Psoas muscle (tissue), 8 donors: ENCODE measurements around the gene CORIN. TPM values are rescaled to one million over a fixed set of nuclear protein-coding genes. Genes with fewer than 3 reads are reported as not detected.

ENCODE experiments used
- ATAC-seq, 4 donors: fragments of 200-7000 bp; cut with Tn5 transposase; one replicate each; pipeline ENCODE4 v1.9.1; 2020; ENCODE audit warnings: moderate library complexity in 3 of 4, mild to moderate bottlenecking in 2 of 4
- DNase-seq, 2 donors: peaks; one replicate each; pipeline ENCODE4 v3.0.0-alpha.2; 2020
- H3K27ac ChIP-seq: fragments of 200-600 bp; one replicate; pipeline ENCODE4 v1.8.0; 2022
- H3K27me3 ChIP-seq, 3 donors: fragments of 200-600 bp in 1 of 3; one replicate each; pipeline versions ENCODE4 v1.6.1 to v1.8.0; 2013 to 2022; ENCODE audit warnings: low read length in 2 of 3, mild to moderate bottlenecking in 2 of 3, moderate library complexity in 1 of 3; ENCODE audit not compliant: insufficient read depth in 3 of 3
- H3K36me3 ChIP-seq, 2 donors: fragments of 200-600 bp in 1 of 2; one replicate each; pipeline versions ENCODE4 v1.6.1 to v1.8.0; 2013 to 2022; ENCODE audit warnings: low read depth in 1 of 2, mild to moderate bottlenecking in 1 of 2, moderate library complexity in 1 of 2; ENCODE audit not compliant: insufficient read depth in 1 of 2
- H3K4me1 ChIP-seq: fragments of 200-600 bp; one replicate; pipeline ENCODE4 v1.8.0; 2022
- H3K4me3 ChIP-seq: fragments of 200-600 bp; one replicate; pipeline ENCODE4 v1.8.0; 2022; ENCODE audit warnings: mild to moderate bottlenecking
- H3K9me3 ChIP-seq: fragments of 200-600 bp; one replicate; pipeline ENCODE4 v1.8.0; 2022
- CTCF ChIP-seq: fragments of 200-600 bp; IDR thresholded peaks from one replicate; pipeline ENCODE4 v1.8.0; 2022; ENCODE audit warnings: antibody characterized with exemption
- WGBS, 3 donors: extraction: QIAGEN DNeasy Blood & Tissue Kit; methylation state at CpG; one replicate each; pipeline versions ENCODE4 v1.1.6 to v1.1.7; 2013; 5-methylcytosine and 5-hydroxymethylcytosine counted together
- intact Hi-C, 2 donors: fragments of 100-400 bp; cut with DNase I; formaldehyde crosslinking; loops; one replicate each; pipeline versions ENCODE4 v1.11.0 to v1.14.2; 2022
- polyA plus RNA-seq, 3 donors: library from polyadenylated mRNA; stranded (reverse); fragments of 200-250 nt; gene quantifications; one replicate each; pipeline ENCODE4 v1.2.3, GENCODE V29; 2013
- total RNA-seq, 4 donors: library from RNA; stranded (reverse); fragmentation: NEBNext Ultra II Directional in 2 of 4; extraction: Animal tissue kit (Norgen Biotek cat#: 25700) in 2 of 4; gene quantifications; one replicate each; pipeline versions ENCODE4 v1.2.1 to v1.2.4, GENCODE V29; 2021 to 2023
- donor health status: healthy with polysubstance abuse.
- donor health status: DM: no; HTN: no; CAD: no; lungs with moderate emphysema.
- donor health status: Bipolar disorder and iron deficiency.
- donor health status: healthy.
- donor health status: DM: yes; HTN: yes; CAD: no.
- donor health status: DM: no; HTN: no; CAD: no.
- donor health status: DM: no; HTN: no; CAD: no.
- donor health status: DM: yes; HTN: yes; CAD: no.

Gene CORIN
- total and polyA plus RNA-seq, 7 donors, result 0.03 to 1.3 (median 0.16) TPM; not detected in 1

GRCh38 chr4:47736146-47736545 is 101.7 kb downstream of the CORIN start:
- Histone ChIP-seq H3K27me3 (peaks cover 0 to 2% (median 0%) of the 10 kb centered on the region in 3 donors), H3K4me3 (no peak overlapping the region), H3K27ac (no peak overlapping the region), H3K4me1 (no peaks in the 10 kb centered on the region), H3K36me3 (no peaks in the 10 kb centered on the region), H3K9me3 (peaks cover 5% of the 10 kb centered on the region)
- 38 to 42% (median 41%) methylated on average over 1 of the region's 1 CpG for WGBS, 3 donors
- ATAC-seq (no peak), DNase-seq (no peak)
- intact Hi-C loops, result no loop called here
- TF ChIP-seq CTCF, result no peak

GRCh38 chr4:47733302-47734175 is 104.3 kb downstream of the CORIN start:
- H3K4me1 ChIP-seq, result no peaks in the 10 kb centered on the region
- no peaks in the 10 kb centered on the region for H3K9me3 ChIP-seq
- no peak overlapping the region for H3K27ac ChIP-seq
- ATAC-seq (no peak), DNase-seq (no peak)
- H3K27me3 ChIP-seq, result peaks cover 0 to 6% (median 0%) of the 10 kb centered on the region in 3 donors
- H3K4me3 ChIP-seq, result no peak overlapping the region
- 26 to 37% (median 30%) methylated on average over 9 of the region's 9 CpGs for WGBS, 3 donors
- intact Hi-C loops, result no loop called here
- no peak for TF ChIP-seq CTCF
- no peaks in the 10 kb centered on the region for H3K36me3 ChIP-seq

GRCh38 chr4:47731182-47731581 is 106.7 kb downstream of the CORIN start:
- H3K4me1 ChIP-seq, result no peaks in the 10 kb centered on the region
- peaks cover 0 to 6% (median 0%) of the 10 kb centered on the region in 3 donors for H3K27me3 ChIP-seq
- no peak for ATAC-seq
- H3K9me3 ChIP-seq, result no peaks in the 10 kb centered on the region
- H3K4me3 ChIP-seq, result no peak overlapping the region
- TF ChIP-seq CTCF, result no peak
- DNase-seq, result no peak
- intact Hi-C loops, result no loop called here
- 76 to 85% (median 79%) methylated on average over 3 of the region's 3 CpGs for WGBS, 3 donors
- no peak overlapping the region for H3K27ac ChIP-seq
- no peaks in the 10 kb centered on the region for H3K36me3 ChIP-seq

- Histone ChIP-seq H3K4me1 (no peaks in the 10 kb centered on the region), H3K36me3 (no peaks in the 10 kb centered on the region), H3K9me3 (no peaks in the 10 kb centered on the region), H3K27ac (no peak overlapping the region), H3K4me3 (no peak overlapping the region), H3K27me3 (peaks cover 0 to 6% (median 0%) of the 10 kb centered on the region in 3 donors)
- intact Hi-C loops, result no loop called here
- no peak for DNase-seq
- WGBS, 3 donors, result 76 to 78% (median 77%) methylated on average over 6 of the region's 6 CpGs
- no peak for ATAC-seq
- TF ChIP-seq CTCF, result no peak
Measured at GRCh38 chr4:47729131-47729680, 108.7 kb downstream of the CORIN start.
